ENCODE data around the gene ZNF629.

DNA sequence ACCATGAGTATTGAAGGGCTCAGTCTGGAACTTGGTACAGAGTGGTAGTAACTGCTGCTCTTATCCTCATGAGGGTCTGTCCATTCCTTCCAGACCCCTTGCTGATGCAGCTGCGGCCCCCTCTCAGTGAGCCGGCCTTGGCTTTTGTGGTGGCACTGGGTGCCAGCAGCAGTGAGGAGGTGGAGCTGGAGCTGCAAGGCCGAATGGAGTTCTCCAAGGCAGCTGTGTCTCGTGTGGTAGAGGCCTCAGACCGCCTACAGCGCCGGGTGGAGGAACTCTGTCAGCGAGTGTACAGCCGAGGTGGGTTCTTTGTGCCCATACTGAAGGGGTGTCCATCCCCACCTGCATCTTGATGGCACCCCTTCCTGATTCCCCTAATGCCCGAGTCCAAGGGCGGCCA is 22.9 kb downstream of the ZNF629 start:
- TF ChIP-seq POLR2A (IDR thresholded peaks at IDR 0.05), result no peak
- TF ChIP-seq, protein P1, sequence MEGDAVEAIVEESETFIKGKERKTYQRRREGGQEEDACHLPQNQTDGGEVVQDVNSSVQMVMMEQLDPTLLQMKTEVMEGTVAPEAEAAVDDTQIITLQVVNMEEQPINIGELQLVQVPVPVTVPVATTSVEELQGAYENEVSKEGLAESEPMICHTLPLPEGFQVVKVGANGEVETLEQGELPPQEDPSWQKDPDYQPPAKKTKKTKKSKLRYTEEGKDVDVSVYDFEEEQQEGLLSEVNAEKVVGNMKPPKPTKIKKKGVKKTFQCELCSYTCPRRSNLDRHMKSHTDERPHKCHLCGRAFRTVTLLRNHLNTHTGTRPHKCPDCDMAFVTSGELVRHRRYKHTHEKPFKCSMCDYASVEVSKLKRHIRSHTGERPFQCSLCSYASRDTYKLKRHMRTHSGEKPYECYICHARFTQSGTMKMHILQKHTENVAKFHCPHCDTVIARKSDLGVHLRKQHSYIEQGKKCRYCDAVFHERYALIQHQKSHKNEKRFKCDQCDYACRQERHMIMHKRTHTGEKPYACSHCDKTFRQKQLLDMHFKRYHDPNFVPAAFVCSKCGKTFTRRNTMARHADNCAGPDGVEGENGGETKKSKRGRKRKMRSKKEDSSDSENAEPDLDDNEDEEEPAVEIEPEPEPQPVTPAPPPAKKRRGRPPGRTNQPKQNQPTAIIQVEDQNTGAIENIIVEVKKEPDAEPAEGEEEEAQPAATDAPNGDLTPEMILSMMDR (IDR thresholded peaks at IDR 0.05), result no peak
